ENCODE measurements around the gene FOXD3.

Gene FOXD3

GRCh38 chr1:63362578-63362977, 40.2 kb downstream of the FOXD3 start:
- DNase-seq, result no peak

GRCh38 chr1:63363014-63363413, 40.6 kb downstream of the FOXD3 start:
- no peak for DNase-seq

- DNase-seq, result no peak
These were observed 44.5 kb downstream of the FOXD3 start for GRCh38 chr1:63366908-63367214.

GRCh38 chr1:63367215-63368103, 45.1 kb downstream of the FOXD3 start, which contains the start of gene ALG6:
Gene ALG6 (plus strand): TSS chr1:63367627. CDS start chr1:63370978, 3,351 bp downstream.
- peak; percentile 97 to 98 for DNase-seq

GRCh38 chr1:63368131-63368530, 45.8 kb downstream of the FOXD3 start:
- DNase-seq, result no peak
